Sigmoid colon (tissue), 4 donors: ENCODE results near the gene ATAT1.

Source experiments
- CTCF ChIP-seq, 4 experiments: fragments of 450-650 bp in 3 of 4; fragments of 200-600 bp in 1 of 4; IDR thresholded peaks; one replicate each; pipeline ENCODE4 v1.5.1; 2016 to 2019; ENCODE audit warnings: antibody characterized with exemption in 4 of 4, mild to moderate bottlenecking in 3 of 4, moderate library complexity in 2 of 4
- EP300 ChIP-seq, 4 donors: sonication (generic); formaldehyde crosslinking; IDR thresholded peaks; one replicate each; pipeline ENCODE4 v1.6.1; 2017; ENCODE audit warnings: antibody characterized with exemption in 4 of 4
- POLR2AphosphoS5 ChIP-seq, 4 donors: sonication (generic); formaldehyde crosslinking; IDR thresholded peaks; one replicate each; pipeline ENCODE4 v1.6.1; 2017; ENCODE audit warnings: antibody characterized with exemption in 4 of 4

- TF ChIP-seq EP300 (IDR thresholded peaks at IDR 0.05), result no peak
- no peak for TF ChIP-seq CTCF (IDR thresholded peaks at IDR 0.05)
- TF ChIP-seq POLR2AphosphoS5 (IDR thresholded peaks at IDR 0.05), result peak; percentile 41 to 83 (median 76)
Observed at GRCh38 chr6:30690403-30691207, 63.9 kb downstream of the ATAT1 start, which contains the start of gene NRM.
